ENCODE data around the gene MICALL2. TPM values are rescaled to one million over a fixed set of nuclear protein-coding genes. Genes with fewer than 3 reads are reported as not detected.
"Not testable (repeated sequence)": the region's sequence is repeated elsewhere in the genome, so short reads cannot be mapped to it uniquely, and the experiment has no call there.

MICALL2 gene
- polyA plus RNA-seq, 1 donor = 77.8 TPM

- H3K4me1 ChIP-seq (ENCODE audit: control insufficient read depth, insufficient read depth, low read length) = peaks cover 5% of the 10 kb centered on the region
- no peaks in the 10 kb centered on the region for H3K27me3 ChIP-seq (ENCODE audit: control insufficient read depth, insufficient read depth, low read length)
- H3K9me3 ChIP-seq (ENCODE audit: control insufficient read depth, low read depth, low read length) = peaks cover 7% of the 10 kb centered on the region
- H3K4me3 ChIP-seq (ENCODE audit: low read length) = no peak overlapping the region
- DNase-seq = no peak
- H3K27ac ChIP-seq (ENCODE audit: low read length) = no peak overlapping the region
- no CpG with 5 or more reads among the region's 15 CpGs for WGBS (ENCODE audit: insufficient coverage, low lambda C conversion rate)
- H3K36me3 ChIP-seq (ENCODE audit: control insufficient read depth, insufficient read depth, low read length) = peaks cover 19% of the 10 kb centered on the region
These were observed 11.6 kb downstream of the MICALL2 start for GRCh38 chr7:1447551-1448244.

- WGBS (ENCODE audit: insufficient coverage, low lambda C conversion rate) = no CpG with 5 or more reads among the region's 11 CpGs
- peaks cover 21% of the 10 kb centered on the region for H3K36me3 ChIP-seq (ENCODE audit: control insufficient read depth, insufficient read depth, low read length)
These were observed 12.2 kb downstream of the MICALL2 start for GRCh38 chr7:1447112-1447511.

GRCh38 chr7:1446620-1447032 lies 12.6 kb downstream of the MICALL2 start:
- Histone ChIP-seq H3K4me3 (ENCODE audit: low read length) (no peak overlapping the region), H3K9me3 (ENCODE audit: control insufficient read depth, low read depth, low read length) (peaks cover 7% of the 10 kb centered on the region), H3K27me3 (ENCODE audit: control insufficient read depth, insufficient read depth, low read length) (no peaks in the 10 kb centered on the region), H3K36me3 (ENCODE audit: control insufficient read depth, insufficient read depth, low read length) (peaks cover 25% of the 10 kb centered on the region), H3K27ac (ENCODE audit: low read length) (no peak overlapping the region), H3K4me1 (ENCODE audit: control insufficient read depth, insufficient read depth, low read length) (peaks cover 5% of the 10 kb centered on the region)
- WGBS (ENCODE audit: insufficient coverage, low lambda C conversion rate) = no CpG with 5 or more reads among the region's 17 CpGs
- no peak for DNase-seq

More at GRCh38 chr7:1447112-1447511, 12.2 kb downstream of the MICALL2 start:
- Histone ChIP-seq H3K9me3 (ENCODE audit: control insufficient read depth, low read depth, low read length) (peaks cover 7% of the 10 kb centered on the region), H3K27me3 (ENCODE audit: control insufficient read depth, insufficient read depth, low read length) (no peaks in the 10 kb centered on the region), H3K4me1 (ENCODE audit: control insufficient read depth, insufficient read depth, low read length) (peaks cover 5% of the 10 kb centered on the region), H3K27ac (ENCODE audit: low read length) (no peak overlapping the region), H3K4me3 (ENCODE audit: low read length) (no peak overlapping the region)
- DNase-seq = no peak

- not testable (repeated sequence) for DNase-seq; H3K9me3 ChIP-seq (ENCODE audit: control insufficient read depth, low read depth, low read length); H3K4me3 ChIP-seq (ENCODE audit: low read length); H3K4me1 ChIP-seq (ENCODE audit: control insufficient read depth, insufficient read depth, low read length); H3K27ac ChIP-seq (ENCODE audit: low read length); H3K27me3 ChIP-seq (ENCODE audit: control insufficient read depth, insufficient read depth, low read length)
- peaks cover 30% of the 10 kb centered on the region for H3K36me3 ChIP-seq (ENCODE audit: control insufficient read depth, insufficient read depth, low read length)
- WGBS (ENCODE audit: insufficient coverage, low lambda C conversion rate) = no CpG with 5 or more reads among the region's 5 CpGs
These were observed 13.2 kb downstream of the MICALL2 start for GRCh38 chr7:1446026-1446425.

GRCh38 chr7:1445341-1445740 lies 13.9 kb downstream of the MICALL2 start:
- Histone ChIP-seq H3K4me1 (ENCODE audit: control insufficient read depth, insufficient read depth, low read length) (peaks cover 5% of the 10 kb centered on the region), H3K4me3 (ENCODE audit: low read length) (no peak overlapping the region), H3K36me3 (ENCODE audit: control insufficient read depth, insufficient read depth, low read length) (peaks cover 36% of the 10 kb centered on the region), H3K9me3 (ENCODE audit: control insufficient read depth, low read depth, low read length) (peaks cover 7% of the 10 kb centered on the region), H3K27ac (ENCODE audit: low read length) (no peak overlapping the region), H3K27me3 (ENCODE audit: control insufficient read depth, insufficient read depth, low read length) (no peaks in the 10 kb centered on the region)
- DNase-seq = no peak
- no CpG with 5 or more reads among the region's 21 CpGs for WGBS (ENCODE audit: insufficient coverage, low lambda C conversion rate)

- Histone ChIP-seq H3K4me3 (ENCODE audit: low read length) (no peak overlapping the region), H3K27me3 (ENCODE audit: control insufficient read depth, insufficient read depth, low read length) (no peaks in the 10 kb centered on the region), H3K9me3 (ENCODE audit: control insufficient read depth, low read depth, low read length) (peaks cover 7% of the 10 kb centered on the region), H3K36me3 (ENCODE audit: control insufficient read depth, insufficient read depth, low read length) (peaks cover 40% of the 10 kb centered on the region), H3K4me1 (ENCODE audit: control insufficient read depth, insufficient read depth, low read length) (peaks cover 2% of the 10 kb centered on the region), H3K27ac (ENCODE audit: low read length) (no peak overlapping the region)
- no peak for DNase-seq
- no CpG with 5 or more reads among the region's 24 CpGs for WGBS (ENCODE audit: insufficient coverage, low lambda C conversion rate)
These were observed 14.3 kb downstream of the MICALL2 start for GRCh38 chr7:1444925-1445322.

GRCh38 chr7:1444214-1444924 lies 14.9 kb downstream of the MICALL2 start:
- no peak for DNase-seq
- H3K27me3 ChIP-seq (ENCODE audit: control insufficient read depth, insufficient read depth, low read length) = no peaks in the 10 kb centered on the region
- H3K9me3 ChIP-seq (ENCODE audit: control insufficient read depth, low read depth, low read length) = peaks cover 11% of the 10 kb centered on the region
- H3K36me3 ChIP-seq (ENCODE audit: control insufficient read depth, insufficient read depth, low read length) = peaks cover 41% of the 10 kb centered on the region
- H3K4me1 ChIP-seq (ENCODE audit: control insufficient read depth, insufficient read depth, low read length) = no peaks in the 10 kb centered on the region
- no peak overlapping the region for H3K27ac ChIP-seq (ENCODE audit: low read length)
- no CpG with 5 or more reads among the region's 45 CpGs for WGBS (ENCODE audit: insufficient coverage, low lambda C conversion rate)
- H3K4me3 ChIP-seq (ENCODE audit: low read length) = no peak overlapping the region

GRCh38 chr7:1443587-1444200 lies 15.6 kb downstream of the MICALL2 start:
- DNase-seq; H3K4me1 ChIP-seq (ENCODE audit: control insufficient read depth, insufficient read depth, low read length); H3K4me3 ChIP-seq (ENCODE audit: low read length); H3K27me3 ChIP-seq (ENCODE audit: control insufficient read depth, insufficient read depth, low read length); H3K27ac ChIP-seq (ENCODE audit: low read length): not testable (repeated sequence)
- H3K9me3 ChIP-seq (ENCODE audit: control insufficient read depth, low read depth, low read length) = peaks cover 11% of the 10 kb centered on the region
- peaks cover 44% of the 10 kb centered on the region for H3K36me3 ChIP-seq (ENCODE audit: control insufficient read depth, insufficient read depth, low read length)
- WGBS (ENCODE audit: insufficient coverage, low lambda C conversion rate) = no CpG with 5 or more reads among the region's 42 CpGs

- no peaks in the 10 kb centered on the region for H3K4me1 ChIP-seq (ENCODE audit: control insufficient read depth, insufficient read depth, low read length)
- peaks cover 53% of the 10 kb centered on the region for H3K36me3 ChIP-seq (ENCODE audit: control insufficient read depth, insufficient read depth, low read length)
- H3K9me3 ChIP-seq (ENCODE audit: control insufficient read depth, low read depth, low read length) = peaks cover 11% of the 10 kb centered on the region
- WGBS (ENCODE audit: insufficient coverage, low lambda C conversion rate) = no CpG with 5 or more reads among the region's 20 CpGs
- no peak overlapping the region for H3K27ac ChIP-seq (ENCODE audit: low read length)
- DNase-seq = no peak
- no peak overlapping the region for H3K4me3 ChIP-seq (ENCODE audit: low read length)
- H3K27me3 ChIP-seq (ENCODE audit: control insufficient read depth, insufficient read depth, low read length) = no peaks in the 10 kb centered on the region
These were observed 16.7 kb downstream of the MICALL2 start for GRCh38 chr7:1442355-1443124.
